ENCODE data around the gene FKBP6.

The FKBP6 gene

DNA sequence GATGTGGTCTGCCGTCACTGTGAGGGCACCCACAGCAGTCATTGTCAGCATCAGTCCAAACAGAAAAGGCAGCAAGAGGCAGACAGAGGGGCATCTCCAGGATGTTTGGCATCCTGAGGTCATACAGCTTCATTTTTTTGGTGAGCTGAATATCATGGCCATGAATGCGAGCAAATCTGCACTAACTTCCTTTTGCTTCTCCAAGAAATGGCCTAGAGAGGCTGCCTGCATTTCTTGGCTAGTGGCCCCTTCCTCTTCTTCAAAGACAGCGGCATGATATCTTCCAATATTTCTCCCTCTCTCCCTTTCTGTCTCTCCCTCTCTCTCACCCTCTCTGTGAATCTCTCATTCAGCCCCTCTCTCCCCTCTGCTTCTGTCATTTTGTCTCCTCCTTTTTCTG lies 24.8 kb downstream of the FKBP6 start:
- no peak overlapping the region for H3K4me3 ChIP-seq (ENCODE audit: low read depth in 1 of 2, low read length in 2 of 2)
- DNase-seq (no peak), ATAC-seq (ENCODE audit: insufficient read depth, low read depth) (no peak)
- H3K4me2 ChIP-seq (ENCODE audit: insufficient read depth, low read length): no peak overlapping the region
- H3K36me3 ChIP-seq (ENCODE audit: insufficient read depth, low read length): no peaks in the 10 kb centered on the region
- H3K9me3 ChIP-seq (ENCODE audit: insufficient read depth, low read length, severe bottlenecking): no peaks in the 10 kb centered on the region
- H3K27me3 ChIP-seq (ENCODE audit: insufficient read depth, low read length, poor library complexity): no peaks in the 10 kb centered on the region
- no peaks in the 10 kb centered on the region for H3K79me2 ChIP-seq (ENCODE audit: insufficient read depth, low read length)
- H4K20me1 ChIP-seq (ENCODE audit: insufficient read depth, low read length): no peaks in the 10 kb centered on the region
- no peak overlapping the region for H2AFZ ChIP-seq (ENCODE audit: low read depth, low read length)
- H3K9ac ChIP-seq (ENCODE audit: low read depth, low read length): no peak overlapping the region
- no peak overlapping the region for H3K27ac ChIP-seq (ENCODE audit: low read length)
- no peak for TF ChIP-seq EZH2 (IDR thresholded peaks at IDR 0.05; ENCODE audit: borderline replicate concordance, low read depth, low read length, severe bottlenecking)
- TF ChIP-seq, protein P1, sequence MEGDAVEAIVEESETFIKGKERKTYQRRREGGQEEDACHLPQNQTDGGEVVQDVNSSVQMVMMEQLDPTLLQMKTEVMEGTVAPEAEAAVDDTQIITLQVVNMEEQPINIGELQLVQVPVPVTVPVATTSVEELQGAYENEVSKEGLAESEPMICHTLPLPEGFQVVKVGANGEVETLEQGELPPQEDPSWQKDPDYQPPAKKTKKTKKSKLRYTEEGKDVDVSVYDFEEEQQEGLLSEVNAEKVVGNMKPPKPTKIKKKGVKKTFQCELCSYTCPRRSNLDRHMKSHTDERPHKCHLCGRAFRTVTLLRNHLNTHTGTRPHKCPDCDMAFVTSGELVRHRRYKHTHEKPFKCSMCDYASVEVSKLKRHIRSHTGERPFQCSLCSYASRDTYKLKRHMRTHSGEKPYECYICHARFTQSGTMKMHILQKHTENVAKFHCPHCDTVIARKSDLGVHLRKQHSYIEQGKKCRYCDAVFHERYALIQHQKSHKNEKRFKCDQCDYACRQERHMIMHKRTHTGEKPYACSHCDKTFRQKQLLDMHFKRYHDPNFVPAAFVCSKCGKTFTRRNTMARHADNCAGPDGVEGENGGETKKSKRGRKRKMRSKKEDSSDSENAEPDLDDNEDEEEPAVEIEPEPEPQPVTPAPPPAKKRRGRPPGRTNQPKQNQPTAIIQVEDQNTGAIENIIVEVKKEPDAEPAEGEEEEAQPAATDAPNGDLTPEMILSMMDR (IDR thresholded peaks at IDR 0.05; ENCODE audit: borderline replicate concordance, extremely low read depth, low read length, poor library complexity, severe bottlenecking): no peak
- H3K4me1 ChIP-seq (ENCODE audit: insufficient read depth, low read length): no peaks in the 10 kb centered on the region

DNA sequence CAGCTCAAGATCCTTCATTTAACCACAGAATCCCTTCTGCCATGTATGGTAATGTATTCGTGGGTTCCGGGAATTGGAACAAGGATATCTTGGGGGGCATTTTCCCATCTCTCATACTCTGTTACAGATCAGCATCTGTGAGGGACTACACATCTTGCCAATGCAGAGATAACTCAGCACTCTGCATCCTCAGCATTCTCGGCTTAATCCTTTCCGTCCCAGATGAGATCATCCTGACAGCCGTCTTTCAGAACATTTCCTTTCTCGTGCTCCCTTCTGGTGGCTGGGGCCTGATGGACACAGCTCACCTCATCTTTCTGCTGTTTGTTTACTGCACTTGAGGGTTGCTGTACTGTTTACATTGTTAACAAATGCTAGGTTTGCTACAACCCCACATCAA lies 25.3 kb downstream of the FKBP6 start:
- Histone ChIP-seq H3K4me2 (ENCODE audit: insufficient read depth, low read length) (no peak overlapping the region), H3K27me3 (ENCODE audit: insufficient read depth, low read length, poor library complexity) (no peaks in the 10 kb centered on the region), H2AFZ (ENCODE audit: low read depth, low read length) (no peak overlapping the region), H3K9me3 (ENCODE audit: insufficient read depth, low read length, severe bottlenecking) (no peaks in the 10 kb centered on the region), H3K4me3 (ENCODE audit: low read depth in 1 of 2, low read length in 2 of 2) (no peak overlapping the region), H3K9ac (ENCODE audit: low read depth, low read length) (no peak overlapping the region), H3K27ac (ENCODE audit: low read length) (no peak overlapping the region), H3K4me1 (ENCODE audit: insufficient read depth, low read length) (no peaks in the 10 kb centered on the region), H4K20me1 (ENCODE audit: insufficient read depth, low read length) (no peaks in the 10 kb centered on the region), H3K79me2 (ENCODE audit: insufficient read depth, low read length) (no peaks in the 10 kb centered on the region), H3K36me3 (ENCODE audit: insufficient read depth, low read length) (no peaks in the 10 kb centered on the region)
- TF ChIP-seq, protein P1 (IDR thresholded peaks at IDR 0.05; ENCODE audit: borderline replicate concordance, extremely low read depth, low read length, poor library complexity, severe bottlenecking): no peak
- TF ChIP-seq EZH2 (IDR thresholded peaks at IDR 0.05; ENCODE audit: borderline replicate concordance, low read depth, low read length, severe bottlenecking): no peak
- ATAC-seq (ENCODE audit: insufficient read depth, low read depth): no peak
- DNase-seq: no peak

DNA sequence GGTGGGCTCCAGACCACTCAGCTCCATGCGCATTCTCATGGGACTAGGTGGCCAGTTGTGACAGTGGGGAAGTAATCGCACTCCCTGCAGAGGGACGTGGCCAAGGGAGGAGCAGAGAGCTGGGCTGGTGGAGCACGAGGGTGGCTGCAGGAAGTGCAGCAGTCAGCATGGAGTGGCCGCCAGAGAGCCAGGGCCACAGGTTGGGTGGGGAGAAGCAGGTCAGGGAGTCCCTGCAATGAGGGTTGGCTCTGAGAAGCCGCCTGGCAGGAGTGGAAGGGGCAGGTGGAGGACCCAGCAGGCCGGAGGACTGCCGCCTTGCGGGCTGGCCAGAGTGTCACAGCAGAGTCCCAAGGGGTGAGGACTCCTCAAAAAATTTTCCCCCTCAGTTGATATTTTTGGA lies 26.2 kb downstream of the FKBP6 start:
- Histone ChIP-seq H2AFZ (ENCODE audit: low read depth, low read length) (no peak overlapping the region), H3K9me3 (ENCODE audit: insufficient read depth, low read length, severe bottlenecking) (no peaks in the 10 kb centered on the region), H3K4me2 (ENCODE audit: insufficient read depth, low read length) (no peak overlapping the region), H3K27me3 (ENCODE audit: insufficient read depth, low read length, poor library complexity) (no peaks in the 10 kb centered on the region), H3K79me2 (ENCODE audit: insufficient read depth, low read length) (no peaks in the 10 kb centered on the region), H3K4me1 (ENCODE audit: insufficient read depth, low read length) (no peaks in the 10 kb centered on the region), H4K20me1 (ENCODE audit: insufficient read depth, low read length) (no peaks in the 10 kb centered on the region), H3K9ac (ENCODE audit: low read depth, low read length) (no peak overlapping the region), H3K4me3 (ENCODE audit: low read depth in 1 of 2, low read length in 2 of 2) (no peak overlapping the region), H3K36me3 (ENCODE audit: insufficient read depth, low read length) (no peaks in the 10 kb centered on the region), H3K27ac (ENCODE audit: low read length) (no peak overlapping the region)
- DNase-seq (no peak), ATAC-seq (ENCODE audit: insufficient read depth, low read depth) (no peak)
- TF ChIP-seq EZH2 (IDR thresholded peaks at IDR 0.05; ENCODE audit: borderline replicate concordance, low read depth, low read length, severe bottlenecking): no peak
- TF ChIP-seq, protein P1 (IDR thresholded peaks at IDR 0.05; ENCODE audit: borderline replicate concordance, extremely low read depth, low read length, poor library complexity, severe bottlenecking): no peak

DNA sequence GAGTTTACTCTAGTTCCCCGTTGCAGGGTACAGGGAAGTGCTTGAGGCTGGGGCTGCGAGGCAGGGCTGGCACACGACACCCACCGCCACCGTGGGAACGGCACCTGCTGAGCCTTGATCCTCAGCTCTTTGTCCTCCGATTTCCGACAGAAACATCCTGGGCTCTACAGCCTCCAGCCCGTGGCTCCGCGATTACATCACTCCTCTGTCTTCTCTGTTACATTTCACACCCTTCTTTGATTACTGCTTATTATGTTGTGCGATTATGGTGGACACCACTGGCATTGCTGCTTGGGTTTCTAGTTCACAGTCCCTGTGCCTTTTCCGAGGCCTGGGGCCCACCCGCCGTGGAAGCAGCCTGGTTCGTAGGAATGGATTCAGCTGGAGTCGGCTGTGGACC lies 26.9 kb downstream of the FKBP6 start:
- TF ChIP-seq EZH2 (IDR thresholded peaks at IDR 0.05; ENCODE audit: borderline replicate concordance, low read depth, low read length, severe bottlenecking): no peak
- TF ChIP-seq, protein P1 (IDR thresholded peaks at IDR 0.05; ENCODE audit: borderline replicate concordance, extremely low read depth, low read length, poor library complexity, severe bottlenecking): no peak
- Histone ChIP-seq H3K4me1 (ENCODE audit: insufficient read depth, low read length) (no peaks in the 10 kb centered on the region), H3K36me3 (ENCODE audit: insufficient read depth, low read length) (no peaks in the 10 kb centered on the region), H2AFZ (ENCODE audit: low read depth, low read length) (no peak overlapping the region), H3K27me3 (ENCODE audit: insufficient read depth, low read length, poor library complexity) (no peaks in the 10 kb centered on the region), H3K9me3 (ENCODE audit: insufficient read depth, low read length, severe bottlenecking) (no peaks in the 10 kb centered on the region), H3K4me2 (ENCODE audit: insufficient read depth, low read length) (no peak overlapping the region), H3K4me3 (ENCODE audit: low read depth in 1 of 2, low read length in 2 of 2) (no peak overlapping the region), H3K27ac (ENCODE audit: low read length) (no peak overlapping the region), H4K20me1 (ENCODE audit: insufficient read depth, low read length) (no peaks in the 10 kb centered on the region), H3K9ac (ENCODE audit: low read depth, low read length) (no peak overlapping the region), H3K79me2 (ENCODE audit: insufficient read depth, low read length) (no peaks in the 10 kb centered on the region)
- ATAC-seq (ENCODE audit: insufficient read depth, low read depth): no peak
- DNase-seq: no peak

Data from DND-41 (cell line).